Measurements from ENCODE around the gene TBATA.

TBATA gene

DNA sequence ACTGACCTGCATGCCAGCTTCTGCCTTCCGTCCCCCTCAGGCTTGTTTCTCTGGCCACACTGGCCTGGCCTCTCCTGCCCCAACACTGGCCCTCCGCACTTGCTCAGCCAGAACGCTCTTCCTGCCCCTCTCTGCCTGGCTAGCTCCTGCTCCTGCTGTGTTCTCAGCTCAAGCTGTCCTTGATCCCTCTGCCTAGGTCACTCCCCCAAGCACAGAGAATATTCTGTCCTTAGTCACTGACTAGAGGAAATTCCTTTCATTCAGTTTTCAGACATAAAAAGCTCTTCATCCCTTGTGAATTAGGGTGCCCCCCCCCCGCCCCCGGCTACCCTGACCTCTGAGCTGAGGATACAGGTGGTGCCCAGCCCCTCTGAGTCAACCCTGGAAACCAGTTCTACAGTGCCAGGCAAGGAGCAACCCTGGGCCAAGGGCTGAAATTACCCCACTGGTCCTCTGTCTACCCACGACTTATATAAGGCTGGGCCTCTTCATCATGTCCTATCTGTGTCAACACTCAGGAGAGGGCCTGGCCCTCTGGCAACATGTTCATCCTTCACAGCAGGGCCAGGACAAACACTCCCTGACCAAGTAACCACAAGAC, 23.9 kb upstream of the TBATA start:
- no peak for DNase-seq (ENCODE audit: low read depth in 2 of 3, low spot score in 2 of 3)

DNA sequence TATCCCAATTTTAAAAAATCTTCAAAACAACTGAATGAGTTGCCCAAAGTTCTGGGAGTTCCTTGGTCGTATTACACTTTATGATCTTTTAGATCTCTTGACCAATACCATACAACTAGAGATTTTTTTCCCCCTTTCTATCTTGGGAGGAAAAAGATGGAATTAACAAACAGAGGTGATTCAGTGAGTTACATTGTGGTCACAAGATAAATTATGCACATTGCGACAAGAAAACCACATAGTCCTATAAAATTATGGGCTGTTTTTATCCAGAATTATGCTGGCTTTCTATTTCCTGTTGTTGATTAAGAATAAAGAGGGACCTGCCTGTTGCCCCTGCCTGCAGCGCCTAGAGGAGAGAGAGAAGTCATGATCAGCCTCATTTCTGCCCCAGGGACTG, 22.4 kb upstream of the TBATA start:
- no peak for DNase-seq (ENCODE audit: low read depth in 2 of 3, low spot score in 2 of 3)

- no peak for DNase-seq (ENCODE audit: low read depth in 2 of 3, low spot score in 2 of 3)
These were observed 21.7 kb upstream of the TBATA start for GRCh38 chr10:70806841-70807240.

DNA sequence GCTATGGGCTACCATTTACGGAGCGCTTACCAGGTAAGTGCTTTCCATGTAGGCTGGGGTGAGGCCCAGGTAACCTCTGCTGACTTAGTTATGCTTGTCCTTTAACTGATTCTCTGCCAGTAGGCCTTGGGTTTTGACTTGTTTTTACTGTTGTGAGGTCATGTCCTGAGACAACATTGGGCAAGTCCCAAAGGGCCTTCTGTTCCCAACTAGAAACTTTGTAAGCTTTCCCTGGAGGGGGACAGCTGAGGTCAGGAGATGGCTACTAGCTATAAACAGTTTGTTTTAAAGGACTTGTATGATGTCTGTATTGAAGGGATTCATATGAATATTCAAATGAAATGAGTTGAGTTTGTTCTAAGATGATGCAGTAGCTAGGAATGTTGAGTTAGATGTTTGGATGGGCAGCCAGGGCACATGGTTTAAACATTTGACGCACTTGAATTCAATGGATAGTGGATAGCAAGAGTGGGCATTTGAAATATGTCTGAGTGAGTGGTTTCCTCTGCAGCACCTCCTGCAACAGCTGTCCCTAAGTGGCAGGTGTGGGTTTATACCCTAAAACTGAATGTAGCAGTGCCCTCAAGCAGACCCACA, 20.5 kb upstream of the TBATA start:
- DNase-seq (ENCODE audit: low read depth in 2 of 3, low spot score in 2 of 3), result no peak

GRCh38 chr10:70804421-70804808, 19.2 kb upstream of the TBATA start:
- DNase-seq (ENCODE audit: low read depth in 2 of 3, low spot score in 2 of 3), result no peak

DNA sequence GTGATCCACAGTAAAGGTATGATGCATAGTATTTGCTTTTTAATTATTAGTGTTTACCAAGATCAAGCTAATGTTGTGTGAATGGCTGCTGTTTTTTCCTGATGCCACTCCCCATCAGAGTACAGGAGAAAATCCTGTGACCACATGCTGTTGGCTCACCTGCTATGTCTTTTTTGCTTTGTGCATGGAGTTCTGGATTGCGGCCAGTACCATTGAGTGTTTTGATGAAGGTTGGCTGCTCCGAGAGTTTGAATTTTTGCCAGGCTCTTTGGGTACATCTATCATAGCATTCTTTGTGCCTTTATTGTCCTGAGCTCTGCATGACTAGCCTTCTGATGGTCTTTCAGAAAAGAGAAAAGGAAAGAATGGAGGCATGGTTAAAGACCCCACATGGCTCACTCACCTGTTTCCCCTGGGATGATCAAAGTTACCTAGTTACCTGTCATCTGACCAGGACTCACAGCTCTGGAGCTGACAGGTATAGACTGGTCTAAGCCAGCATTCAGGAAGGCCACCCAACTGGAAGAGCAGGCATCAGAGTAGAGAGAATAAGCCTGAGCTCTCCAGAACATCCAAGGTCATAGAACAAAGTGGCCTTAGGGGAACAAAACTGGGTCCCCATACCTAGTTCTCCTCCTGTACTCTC, 18.7 kb upstream of the TBATA start:
- no peak for DNase-seq (ENCODE audit: low read depth in 2 of 3, low spot score in 2 of 3)

GRCh38 chr10:70801854-70802253, 16.7 kb upstream of the TBATA start:
- DNase-seq (ENCODE audit: low read depth in 2 of 3, low spot score in 2 of 3), result no peak

- DNase-seq (ENCODE audit: low read depth in 2 of 3, low spot score in 2 of 3), result no peak
These were observed 13.9 kb upstream of the TBATA start for GRCh38 chr10:70799124-70799523.

- DNase-seq (ENCODE audit: low read depth in 2 of 3, low spot score in 2 of 3), result no peak
These were observed 12.7 kb upstream of the TBATA start for GRCh38 chr10:70797840-70798239.

DNA sequence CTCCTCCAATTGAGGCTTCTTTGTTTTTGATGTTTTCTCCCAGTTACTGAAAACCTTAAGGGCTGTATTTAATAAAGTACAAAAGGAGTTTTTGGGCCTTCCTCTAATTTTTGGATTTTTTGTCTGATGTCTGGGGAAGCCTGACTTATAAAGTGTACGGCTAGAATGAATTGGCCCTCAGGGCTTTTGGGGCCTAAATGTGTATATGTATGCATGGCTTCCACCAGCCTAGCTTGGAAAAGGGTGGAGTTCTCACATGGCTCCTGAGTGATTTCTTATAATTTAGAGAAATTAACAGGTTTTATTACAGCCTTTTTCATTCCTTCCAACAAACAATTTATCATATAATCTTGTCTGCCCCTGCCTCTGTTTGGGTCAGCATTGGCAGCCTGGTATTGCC, 10.4 kb upstream of the TBATA start:
- no peak for DNase-seq (ENCODE audit: low read depth in 2 of 3, low spot score in 2 of 3)

GRCh38 chr10:70791386-70792039, 6.3 kb upstream of the TBATA start:
- no peak for DNase-seq (ENCODE audit: low read depth in 2 of 3, low spot score in 2 of 3)

DNA sequence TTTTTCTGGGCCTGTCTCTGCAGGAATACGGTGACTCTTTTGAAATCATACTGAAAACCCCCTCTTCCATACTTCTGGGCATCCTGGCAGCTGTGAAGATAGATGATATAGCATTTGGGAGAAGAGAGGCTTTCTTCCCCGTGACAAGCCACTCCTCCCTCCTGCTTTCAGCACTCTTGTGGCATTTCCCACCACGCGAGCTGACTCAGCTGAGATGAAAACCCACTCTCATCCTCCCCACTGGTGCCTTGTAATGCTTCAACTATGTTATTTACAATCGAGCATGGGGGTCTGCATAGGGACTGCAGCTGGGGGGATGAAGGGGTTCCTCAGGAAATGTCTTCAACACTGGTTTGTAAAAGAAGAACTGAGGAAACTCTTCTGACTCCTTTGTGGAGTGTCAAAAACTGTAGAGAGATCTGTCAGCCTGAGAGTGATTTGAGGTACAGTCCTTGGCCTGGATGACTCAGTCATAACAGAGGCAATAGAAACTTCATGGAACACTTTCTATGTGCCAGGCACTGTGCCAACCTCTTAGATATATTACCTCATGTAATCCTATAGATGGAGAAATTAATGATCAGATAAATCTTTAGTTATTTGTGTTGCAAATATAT, 1.7 kb upstream of the TBATA start:
- DNase-seq (ENCODE audit: low read depth in 2 of 3, low spot score in 2 of 3), result no peak

DNA sequence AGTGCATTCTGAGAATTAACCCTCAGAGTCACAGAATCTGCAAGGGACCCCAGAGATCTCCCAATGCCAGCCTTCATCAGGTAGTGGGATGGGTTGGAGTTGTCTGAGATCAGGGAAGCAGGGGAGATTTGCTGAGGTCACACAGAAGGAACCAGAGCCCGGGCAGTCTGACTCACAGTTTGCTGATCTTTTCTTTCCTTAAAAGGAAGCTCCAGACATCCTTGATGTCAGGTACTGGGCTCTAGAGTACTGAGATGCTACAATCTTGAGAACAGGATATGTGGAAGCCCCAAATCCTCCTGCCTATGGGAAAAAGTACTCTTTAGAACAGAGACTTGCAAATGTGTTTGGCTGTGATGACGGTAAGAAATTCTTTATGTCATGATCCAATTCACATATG, 706 bp downstream of the TBATA start:
- DNase-seq (ENCODE audit: low read depth in 2 of 3, low spot score in 2 of 3), result no peak

- DNase-seq (ENCODE audit: low read depth in 2 of 3, low spot score in 2 of 3), result no peak
These were observed 1.2 kb downstream of the TBATA start for GRCh38 chr10:70784016-70784415.

DNA sequence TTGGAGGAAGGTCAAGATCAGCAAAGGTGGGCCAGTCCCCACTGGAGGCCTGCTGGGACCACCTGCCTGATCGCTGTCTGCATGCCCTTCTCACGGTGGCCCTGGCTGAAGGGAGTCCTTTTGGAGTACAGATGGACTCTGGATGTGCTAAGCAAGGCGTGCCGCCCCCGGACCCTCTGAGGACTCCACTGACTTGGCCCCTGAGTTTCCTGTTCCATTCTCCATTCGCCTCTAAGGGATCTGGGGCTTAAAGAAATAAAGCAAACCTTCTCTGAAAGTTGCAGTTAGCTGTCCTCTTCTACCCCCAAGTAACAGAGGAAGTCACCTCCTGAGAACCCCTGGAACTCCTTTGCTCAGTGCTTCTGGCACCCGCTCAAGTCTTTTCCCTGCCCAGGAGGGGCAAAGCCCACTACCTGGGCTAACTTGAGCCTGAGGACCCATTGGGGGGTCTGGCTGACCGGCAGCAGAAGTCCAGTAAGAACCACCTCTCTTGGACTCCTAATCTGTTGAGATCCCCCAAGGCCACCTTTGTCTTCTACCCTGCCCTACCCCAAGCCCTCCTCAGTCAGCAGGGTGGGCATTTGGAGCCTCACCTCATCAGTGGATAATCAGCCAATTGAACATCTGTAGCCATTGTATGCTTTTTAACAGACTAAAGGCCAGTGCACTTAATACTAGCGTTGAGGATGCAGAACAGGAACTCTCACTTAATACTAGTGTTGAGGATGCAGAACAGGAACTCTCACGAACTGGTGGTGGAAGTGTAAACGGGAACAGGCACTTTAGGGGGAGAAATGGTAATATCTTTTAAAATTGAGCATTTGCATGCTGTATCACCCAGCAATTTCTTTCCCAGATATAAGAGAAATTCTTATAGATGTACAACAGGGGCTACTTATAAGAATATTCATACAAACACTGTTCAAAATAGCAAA, 2.2 kb downstream of the TBATA start:
- DNase-seq (ENCODE audit: low read depth in 2 of 3, low spot score in 2 of 3), result no peak

- DNase-seq (ENCODE audit: low read depth in 2 of 3, low spot score in 2 of 3), result no peak
These were observed 3.0 kb downstream of the TBATA start for GRCh38 chr10:70782086-70782745.

GRCh38 chr10:70781461-70782051, 3.6 kb downstream of the TBATA start:
- no peak for DNase-seq (ENCODE audit: low read depth in 2 of 3, low spot score in 2 of 3)

- DNase-seq (ENCODE audit: low read depth in 2 of 3, low spot score in 2 of 3), result no peak
These were observed 4.4 kb downstream of the TBATA start for GRCh38 chr10:70780772-70781171.

DNA sequence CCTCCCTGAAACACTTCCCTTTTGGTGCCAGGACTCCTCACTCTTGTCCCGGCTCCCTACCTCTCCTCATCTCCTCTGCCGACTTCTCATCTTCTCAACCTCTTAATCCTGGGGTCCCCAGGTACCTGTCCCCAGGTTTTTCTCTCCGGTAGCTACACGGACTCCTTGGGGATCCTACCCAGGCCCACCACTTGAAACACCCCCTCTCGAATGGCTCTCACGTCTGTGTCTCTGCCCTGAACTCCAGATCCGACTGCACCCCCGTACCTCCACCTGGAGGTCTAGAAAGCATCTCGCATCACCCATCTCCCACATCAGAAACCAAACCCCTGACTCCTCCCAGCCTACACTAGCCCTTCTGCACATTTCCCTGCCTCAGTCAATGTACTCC, 4.8 kb downstream of the TBATA start:
- no peak for DNase-seq (ENCODE audit: low read depth in 2 of 3, low spot score in 2 of 3)
